NCI-H82 (cell line): ENCODE results near the gene GAS7.

Experiments used
- DNase-seq: peaks from one replicate; lab custom pipeline; 2025; lab: John Stamatoyannopoulos, UW

GAS7 gene

GRCh38 chr17:10198509-10199249 is at the start of gene GAS7:
GAS7 (minus strand) TSS chr17:10198606.
- DNase-seq: peak; percentile 73

- no peak for DNase-seq
Measured at GRCh38 chr17:10247810-10248209, 49.4 kb upstream of the GAS7 start.

GRCh38 chr17:10243883-10244844 is 45.8 kb upstream of the GAS7 start:
- no peak for DNase-seq

- DNase-seq: no peak
Measured at GRCh38 chr17:10241781-10242180, 43.4 kb upstream of the GAS7 start.

- no peak for DNase-seq
Measured at GRCh38 chr17:10238661-10239060, 40.3 kb upstream of the GAS7 start.

- no peak for DNase-seq
Measured at GRCh38 chr17:10234033-10234432, 35.6 kb upstream of the GAS7 start.

- DNase-seq: no peak
Measured at GRCh38 chr17:10233161-10233560, 34.8 kb upstream of the GAS7 start.

GRCh38 chr17:10229181-10229580 is 30.8 kb upstream of the GAS7 start:
- DNase-seq: no peak

GRCh38 chr17:10226930-10227695 is 28.7 kb upstream of the GAS7 start:
- DNase-seq: peak; percentile 81

GRCh38 chr17:10224582-10225195 is 26.3 kb upstream of the GAS7 start:
- DNase-seq: peak; percentile 19

- no peak for DNase-seq
Measured at GRCh38 chr17:10219193-10219592, 20.8 kb upstream of the GAS7 start.

GRCh38 chr17:10217916-10218315 is 19.5 kb upstream of the GAS7 start:
- no peak for DNase-seq

GRCh38 chr17:10216213-10216938 is 18.0 kb upstream of the GAS7 start:
- DNase-seq: no peak

- no peak for DNase-seq
Measured at GRCh38 chr17:10215286-10215685, 16.9 kb upstream of the GAS7 start.

- DNase-seq: no peak
Measured at GRCh38 chr17:10211666-10212065, 13.3 kb upstream of the GAS7 start.

GRCh38 chr17:10210151-10210574 is 11.8 kb upstream of the GAS7 start:
- no peak for DNase-seq

GRCh38 chr17:10208604-10209193 is 10.3 kb upstream of the GAS7 start:
- DNase-seq: no peak

- DNase-seq: no peak
Measured at GRCh38 chr17:10207153-10207552, 8.7 kb upstream of the GAS7 start.

- DNase-seq: no peak
Measured at GRCh38 chr17:10205549-10206185, 7.3 kb upstream of the GAS7 start.

GRCh38 chr17:10201680-10202079 is 3.3 kb upstream of the GAS7 start:
- no peak for DNase-seq
